Measurements from ENCODE around the gene LTBP1. TPM values are rescaled to one million over a fixed set of nuclear protein-coding genes. Genes with fewer than 3 reads are reported as not detected.

The LTBP1 gene
- total and polyA plus RNA-seq, 11 donors = 23.5 to 150 (median 102) TPM

DNA sequence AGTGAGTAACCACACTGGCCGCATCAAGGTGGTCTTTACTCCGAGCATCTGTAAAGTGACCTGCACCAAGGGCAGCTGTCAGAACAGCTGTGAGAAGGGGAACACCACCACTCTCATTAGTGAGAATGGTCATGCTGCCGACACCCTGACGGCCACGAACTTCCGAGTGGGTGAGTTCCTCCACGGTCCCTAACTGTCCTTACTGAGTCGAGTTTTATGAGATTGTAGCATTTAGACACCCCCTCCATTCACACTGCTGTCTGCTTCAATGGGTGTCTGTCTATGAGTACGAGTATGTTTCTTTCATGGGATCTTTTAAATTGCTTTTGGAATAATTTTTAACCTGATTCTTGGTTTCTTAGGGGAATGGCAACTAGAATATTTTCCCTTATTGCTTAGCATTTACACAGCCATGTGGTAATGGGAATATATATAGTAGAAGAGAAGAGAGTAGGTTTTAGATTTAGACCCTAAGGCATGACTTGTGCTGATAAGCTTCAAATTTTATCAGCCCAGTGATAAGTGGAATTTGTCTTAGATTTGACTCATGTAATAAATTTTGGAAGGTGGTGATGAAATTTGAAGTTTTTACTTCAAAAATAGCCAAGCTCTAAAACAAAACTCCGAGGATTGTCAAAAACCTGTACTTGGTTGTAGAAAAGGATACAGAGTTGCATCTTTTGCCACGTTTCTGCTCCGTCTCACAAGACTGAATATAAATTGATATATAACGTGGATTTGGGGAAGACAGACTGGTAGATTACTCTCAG, 188.2 kb downstream of the LTBP1 start:
- H3K27ac ChIP-seq = peak overlapping the region; percentile 28 to 93 (median 82)
- no peaks in the 10 kb centered on the region for H3K27me3 ChIP-seq
- 44 to 61% (median 53%) methylated on average over 13 of the region's 13 CpGs for WGBS, 4 donors
- ATAC-seq = peak; percentile 17 to 53 (median 33)
- TF ChIP-seq POLR2A (IDR thresholded peaks at IDR 0.05) = no peak
- TF ChIP-seq, protein P1, sequence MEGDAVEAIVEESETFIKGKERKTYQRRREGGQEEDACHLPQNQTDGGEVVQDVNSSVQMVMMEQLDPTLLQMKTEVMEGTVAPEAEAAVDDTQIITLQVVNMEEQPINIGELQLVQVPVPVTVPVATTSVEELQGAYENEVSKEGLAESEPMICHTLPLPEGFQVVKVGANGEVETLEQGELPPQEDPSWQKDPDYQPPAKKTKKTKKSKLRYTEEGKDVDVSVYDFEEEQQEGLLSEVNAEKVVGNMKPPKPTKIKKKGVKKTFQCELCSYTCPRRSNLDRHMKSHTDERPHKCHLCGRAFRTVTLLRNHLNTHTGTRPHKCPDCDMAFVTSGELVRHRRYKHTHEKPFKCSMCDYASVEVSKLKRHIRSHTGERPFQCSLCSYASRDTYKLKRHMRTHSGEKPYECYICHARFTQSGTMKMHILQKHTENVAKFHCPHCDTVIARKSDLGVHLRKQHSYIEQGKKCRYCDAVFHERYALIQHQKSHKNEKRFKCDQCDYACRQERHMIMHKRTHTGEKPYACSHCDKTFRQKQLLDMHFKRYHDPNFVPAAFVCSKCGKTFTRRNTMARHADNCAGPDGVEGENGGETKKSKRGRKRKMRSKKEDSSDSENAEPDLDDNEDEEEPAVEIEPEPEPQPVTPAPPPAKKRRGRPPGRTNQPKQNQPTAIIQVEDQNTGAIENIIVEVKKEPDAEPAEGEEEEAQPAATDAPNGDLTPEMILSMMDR (IDR thresholded peaks at IDR 0.05) = no peak
- H3K4me3 ChIP-seq = peak overlapping the region in 11 of 12 donors; percentile 4 to 61 (median 47)
- peak in 3 of 5 donors; percentile 21 to 41 (median 36) for DNase-seq
- H3K4me1 ChIP-seq = peaks cover 0 to 67% (median 40%) of the 10 kb centered on the region in 12 donors
- H3K9me3 ChIP-seq = no peaks in the 10 kb centered on the region
- intact Hi-C loops (cut with DNase I) = loop anchor here in 1 of 10 donors (5.0 kb wide), 1 partner anchor 77 kb away; no protein-coding TSS in a partner anchor
- H3K36me3 ChIP-seq = no peaks in the 10 kb centered on the region

DNA sequence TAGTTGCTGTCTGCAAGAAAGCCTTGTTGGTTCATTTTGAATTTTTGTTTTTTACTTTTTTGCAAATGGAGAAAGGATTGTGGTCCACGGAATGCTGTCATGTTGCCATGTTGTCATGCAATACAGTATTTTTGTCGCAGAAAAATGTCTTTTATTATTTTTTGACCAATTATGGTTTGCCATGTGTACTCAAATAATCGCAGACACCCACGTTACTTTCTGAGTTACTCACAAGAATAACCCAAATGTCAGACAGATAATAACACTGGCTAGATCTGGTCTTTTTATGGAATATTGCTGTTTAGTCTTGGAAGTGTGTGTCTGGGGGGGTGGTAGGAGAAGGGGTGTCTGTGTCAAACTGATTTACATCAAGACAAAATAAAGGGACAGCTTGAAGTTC, 188.9 kb downstream of the LTBP1 start:
- Histone ChIP-seq H3K36me3 (no peaks in the 10 kb centered on the region), H3K4me3 (peak overlapping the region in 11 of 12 donors; percentile 4 to 61 (median 47)), H3K27me3 (no peaks in the 10 kb centered on the region), H3K27ac (peak overlapping the region; percentile 28 to 93 (median 82)), H3K9me3 (no peaks in the 10 kb centered on the region), H3K4me1 (peaks cover 0 to 69% (median 41%) of the 10 kb centered on the region in 12 donors)
- intact Hi-C loops (cut with DNase I) = loop anchor here in 1 of 10 donors (5.0 kb wide), 1 partner anchor 77 kb away; no protein-coding TSS in a partner anchor
- DNase-seq = no peak
- ATAC-seq = no peak
- WGBS, 4 donors = 38 to 62% (median 51%) methylated on average over 4 of the region's 4 CpGs
- TF ChIP-seq, protein P1 (IDR thresholded peaks at IDR 0.05) = no peak
- no peak for TF ChIP-seq POLR2A (IDR thresholded peaks at IDR 0.05)

DNA sequence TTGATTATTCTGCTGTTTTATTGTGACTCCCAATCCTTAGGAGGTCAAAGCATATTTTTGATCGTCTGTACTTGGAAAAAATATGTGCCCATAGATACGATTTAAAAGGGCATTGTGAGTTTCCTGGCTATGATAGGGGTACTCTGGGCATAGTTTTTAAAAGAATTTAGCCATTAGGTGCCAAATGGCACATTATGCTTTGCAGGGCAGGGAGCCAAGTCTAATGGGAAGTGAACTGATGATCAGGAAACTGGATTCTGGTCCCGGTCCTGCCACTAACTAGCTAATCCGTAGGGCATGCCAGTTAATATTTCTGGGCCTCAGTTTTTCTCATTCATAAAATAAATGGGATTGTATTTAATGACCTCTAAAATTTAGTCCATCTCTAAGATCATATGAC, 189.3 kb downstream of the LTBP1 start:
- Histone ChIP-seq H3K27me3 (no peaks in the 10 kb centered on the region), H3K36me3 (no peaks in the 10 kb centered on the region), H3K4me3 (peak overlapping the region in 11 of 12 donors; percentile 1 to 61 (median 47)), H3K4me1 (peaks cover 0 to 73% (median 41%) of the 10 kb centered on the region in 12 donors), H3K27ac (peak overlapping the region; percentile 28 to 93 (median 82)), H3K9me3 (no peaks in the 10 kb centered on the region)
- 13 to 19% (median 16%) methylated on average over 4 of the region's 4 CpGs for WGBS, 4 donors
- no peak for ATAC-seq
- TF ChIP-seq, protein P1 (IDR thresholded peaks at IDR 0.05) = no peak
- TF ChIP-seq POLR2A (IDR thresholded peaks at IDR 0.05) = no peak
- intact Hi-C loops (cut with DNase I) = loop anchor here in 1 of 10 donors (5.0 kb wide), 1 partner anchor 76 kb away; no protein-coding TSS in a partner anchor
- DNase-seq = peak in 2 of 5 donors; percentile 24 to 36

DNA sequence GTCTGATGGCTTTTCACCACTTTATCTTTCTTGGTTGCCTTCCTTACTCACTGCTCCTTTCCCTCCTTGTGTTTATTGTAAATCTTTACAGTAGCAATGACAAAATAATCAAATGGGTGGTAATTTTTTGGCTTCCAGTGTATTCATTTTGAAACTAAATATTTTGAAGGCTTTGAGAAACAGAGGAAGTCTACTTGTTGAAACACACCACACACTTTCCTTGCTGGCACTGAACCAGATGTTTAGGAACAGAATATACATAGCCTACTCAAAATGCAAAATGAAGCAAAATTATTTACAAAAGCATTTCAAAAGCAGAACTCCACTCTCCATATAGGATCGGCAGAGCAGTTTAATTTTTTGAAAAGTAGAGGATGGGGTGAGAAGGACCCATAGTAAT, 189.8 kb downstream of the LTBP1 start:
- Histone ChIP-seq H3K36me3 (no peaks in the 10 kb centered on the region), H3K27me3 (no peaks in the 10 kb centered on the region), H3K9me3 (no peaks in the 10 kb centered on the region), H3K4me1 (peaks cover 0 to 75% (median 41%) of the 10 kb centered on the region in 12 donors), H3K27ac (peak overlapping the region in 10 of 12 donors; percentile 71 to 93 (median 82)), H3K4me3 (peak overlapping the region in 10 of 12 donors; percentile 1 to 61 (median 47))
- TF ChIP-seq, protein P1 (IDR thresholded peaks at IDR 0.05) = no peak
- TF ChIP-seq POLR2A (IDR thresholded peaks at IDR 0.05) = no peak
- intact Hi-C loops (cut with DNase I) = loop anchor here in 1 of 10 donors (5.0 kb wide), 1 partner anchor 76 kb away; no protein-coding TSS in a partner anchor
- no peak for ATAC-seq
- 69 to 80% (median 73%) methylated on average over 1 of the region's 1 CpG for WGBS, 4 donors
- DNase-seq = no peak
